HepG2 (cell line): ENCODE results near the gene TPST1. TPM values are rescaled to one million over a fixed set of nuclear protein-coding genes. Genes with fewer than 3 reads are reported as not detected.
A peak's percentile ranks its signal among the peaks of the same experiment; 100 is the strongest.

ENCODE experiments used
- ARID3A ChIP-seq: IDR thresholded peaks from 2 replicates; pipeline ENCODE4 v1.6.1; 2012; ENCODE audit warnings: low read depth, low read length, improper control_type of control experiment
- ATF1 ChIP-seq: IDR thresholded peaks from 2 replicates; pipeline ENCODE4 v1.6.1; 2016; ENCODE audit warnings: mild to moderate bottlenecking, control low read depth
- FOSL1 ChIP-seq: sonication (generic); formaldehyde crosslinking; IDR thresholded peaks from 2 replicates; pipeline ENCODE4 v1.9.0; 2021; ENCODE audit warnings: missing genetic modification reagents, borderline replicate concordance
- FOSL2 ChIP-seq: sonication (generic); formaldehyde crosslinking; IDR thresholded peaks from 2 replicates; pipeline ENCODE4 v1.4.0; 2020; ENCODE audit warnings: missing genetic modification reagents
- HOMEZ ChIP-seq: IDR thresholded peaks from 2 replicates; pipeline ENCODE4 v1.6.1; 2016; ENCODE audit warnings: low read depth
- HOXA7 ChIP-seq: sonication (generic); formaldehyde crosslinking; IDR thresholded peaks from 2 replicates; pipeline ENCODE4 v1.8.1; 2022; ENCODE audit warnings: mild to moderate bottlenecking, missing genetic modification reagents, moderate library complexity
- IRX3 ChIP-seq: sonication (generic); formaldehyde crosslinking; IDR thresholded peaks from 2 replicates; pipeline ENCODE4 v1.8.1; 2023; ENCODE audit warnings: mild to moderate bottlenecking, low read depth, missing genetic modification reagents, borderline replicate concordance
- MAFF ChIP-seq: IDR thresholded peaks from 2 replicates; pipeline ENCODE4 v1.6.1; 2011; ENCODE audit warnings: low read depth, low read length, improper control_type of control experiment
- NR2F6 ChIP-seq, 2 experiments: IDR thresholded peaks; 2 replicates each; pipeline ENCODE4 v1.6.1; 2016; ENCODE audit warnings: antibody characterized with exemption in 1 of 2, mild to moderate bottlenecking in 1 of 2
- PREB ChIP-seq: sonication (generic); formaldehyde crosslinking; IDR thresholded peaks from 2 replicates; pipeline ENCODE4 v1.4.0; 2020; ENCODE audit warnings: missing genetic modification reagents
- RARA ChIP-seq: IDR thresholded peaks from 2 replicates; pipeline ENCODE4 v1.6.1; 2016; ENCODE audit warnings: missing genetic modification reagents, missing compliant biosample characterization
- SAP130 ChIP-seq: IDR thresholded peaks from 2 replicates; pipeline ENCODE4 v1.6.1; 2016; ENCODE audit warnings: low read depth
- SP1 ChIP-seq, 2 experiments: fragments of 450-650 bp in 1 of 2; sonication (generic) in 1 of 2; formaldehyde crosslinking in 1 of 2; IDR thresholded peaks; 2 replicates each; pipeline versions ENCODE4 v1.4.0 to v1.6.1; 2016 to 2020; ENCODE audit warnings: missing genetic modification reagents in 1 of 2
- ZFP91 ChIP-seq: sonication (generic); formaldehyde crosslinking; IDR thresholded peaks from 2 replicates; pipeline ENCODE4 v1.9.0; 2022; ENCODE audit warnings: missing genetic modification reagents, mild to moderate bottlenecking, borderline replicate concordance
- ZNF225 ChIP-seq: sonication (generic); formaldehyde crosslinking; IDR thresholded peaks from 2 replicates; pipeline ENCODE4 v1.4.0; 2020; ENCODE audit warnings: mild to moderate bottlenecking, missing genetic modification reagents
- ZNF770 ChIP-seq: sonication (generic); formaldehyde crosslinking; IDR thresholded peaks from 2 replicates; pipeline ENCODE4 v1.5.0; 2020; ENCODE audit warnings: mild to moderate bottlenecking, missing genetic modification reagents
- polyA plus RNA-seq, 8 experiments: library from polyadenylated mRNA; depleted of rRNA in 3 of 8; stranded (reverse) in 7 of 8; unstranded in 1 of 8; fragments of >200 nt; fragmentation: Illumina TruSeq in 4 of 8; extraction: Trizol in 4 of 8; gene quantifications; 2 replicates each; pipeline versions ENCODE4 v1.2.1 to v1.2.3, GENCODE V29; 2011 to 2016; ENCODE audit warnings: low read depth in 4 of 8, missing spikeins in 1 of 8, mixed read lengths in 1 of 8; ENCODE audit not compliant: insufficient read depth in 1 of 8
- total RNA-seq, 5 experiments: library from RNA; depleted of rRNA; stranded (reverse); fragments of >200 nt; fragmentation: Illumina TruSeq; extraction: Trizol; gene quantifications; 2 replicates each; pipeline ENCODE4 v1.2.3, GENCODE V29; 2016; ENCODE audit warnings: low read depth in 1 of 5

The TPST1 gene
- total and polyA plus RNA-seq, 2 of the 13 experiments (the other 11 are each of a cell fraction or from before 2014, with no cell fraction given), result 24.3 to 34.1 TPM

GRCh38 chr7:66380272-66380888, 175.2 kb downstream of the TPST1 start (continued):
- TF ChIP-seq ZNF770 (CRISPR knock-in tag) (no peak), HOXA7 (CRISPR knock-in tag) (no peak), HOMEZ (peak; percentile 29; the same call in 1 of the 2 replicates), SAP130 (CRISPR knock-in tag) (0 out of 2 replicates have a peak, but pooled peaks have one; percentile 25), PREB (no peak), FOSL2 (peak; percentile 85), ZNF225 (CRISPR knock-in tag) (no peak), SP1 (IDR thresholded peaks at IDR 0.05) (no peak), SP1 (CRISPR knock-in tag; IDR thresholded peaks at IDR 0.05) (no peak), ATF1 (CRISPR knock-in tag) (no peak), ZFP91 (CRISPR knock-in tag) (no peak), FOSL1 (CRISPR knock-in tag) (0 out of 2 replicates have a peak, but pooled peaks have one; percentile 28), NR2F6 (IDR thresholded peaks at IDR 0.05) (peak; percentile 45; the same call in 1 of the 2 replicates), NR2F6 (CRISPR knock-in tag; IDR thresholded peaks at IDR 0.05) (peak; percentile 48; the same call in 1 of the 2 replicates), MAFF (no peak), ARID3A (peak; percentile 79), RARA (CRISPR knock-in tag) (peak; percentile 52; the same call in 1 of the 2 replicates), IRX3 (CRISPR knock-in tag) (no peak)
